K562 (cell line): ENCODE measurements around the gene BMPER. TPM values are rescaled to one million over a fixed set of nuclear protein-coding genes. Genes with fewer than 3 reads are reported as not detected.

Experiments
- ATAC-seq: fragments of 200-7000 bp; cut with Tn5 transposase; 3 replicates; pipeline ENCODE4 v1.9.1; 2020; ENCODE audit warnings: moderate library complexity
- BruUV-seq: library from RNA; stranded (reverse); fragments of 400-500 nt; replicated peaks from 2 replicates; lab custom pipeline; 2021; lab: Mats Ljungman, UMichigan
- CTCF ChIA-PET: fragments of 300-600 bp; formaldehyde crosslinking; extraction: SDS; loops from one replicate; lab custom pipeline; 2021; ENCODE audit warnings: low intra/inter-chr PET ratio; lab: Yijun Ruan, JAX
- POLR2A ChIA-PET: fragments of 300-600, 350-650 bp; sonication (Branson Sonifier 250); formaldehyde crosslinking; extraction: SDS; loops from one replicate; lab custom pipeline; 2021; ENCODE audit warnings: antibody characterized with exemption, inconsistent platforms; lab: Yijun Ruan, JAX
- DNase-seq, 4 experiments: peaks; one replicate each; pipeline versions ENCODE4 v3.0.0 to v3.0.0-alpha.2; 2011 to 2018; ENCODE audit warnings: low spot score in 3 of 4, mixed read lengths in 3 of 4; ENCODE audit errors: extremely low read depth in 1 of 4
- FAIRE-seq: peaks from 2 replicates; lab custom pipeline; 2011; peaks lifted over from hg19 to GRCh38; lab: Jason Lieb, UNC
- H2AFZ ChIP-seq: 2 replicates; pipeline ENCODE4 v1.6.0; 2011; ENCODE audit warnings: low read depth, low read length, control low read depth, inconsistent platforms
- H3K27ac ChIP-seq: fragments of 200-600 bp; 3 replicates; pipeline ENCODE4 v1.8.0; 2011; ENCODE audit warnings: low read depth, mild to moderate bottlenecking, control low read depth, inconsistent platforms, low read length, moderate library complexity, mixed read lengths; ENCODE audit errors: extremely low read depth
- H3K27me3 ChIP-seq, 2 experiments: fragments of 300-600 bp in 1 of 2; 2 replicates in 1 of 2; 3 replicates in 1 of 2; pipeline versions ENCODE4 v1.6.0 to v1.8.0; 2011; ENCODE audit warnings: inconsistent platforms in 2 of 2, low read length in 2 of 2, mild to moderate bottlenecking in 1 of 2, mixed read lengths in 1 of 2, moderate library complexity in 1 of 2; ENCODE audit not compliant: control insufficient read depth in 2 of 2, insufficient read depth in 2 of 2
- H3K36me3 ChIP-seq: fragments of 300-600 bp; 3 replicates; pipeline ENCODE4 v1.8.0; 2011; ENCODE audit warnings: mild to moderate bottlenecking, low read length, inconsistent platforms; ENCODE audit not compliant: control insufficient read depth, insufficient read depth
- H3K4me1 ChIP-seq, 2 experiments: fragments of 200-600 bp in 1 of 2; replicated peaks in 1 of 2; 2 replicates in 1 of 2; 3 replicates in 1 of 2; pipeline versions ENCODE4 v1.5.1 to v1.8.0; 2011; ENCODE audit warnings: inconsistent platforms in 2 of 2, low read length in 2 of 2, mild to moderate bottlenecking in 1 of 2, mixed read lengths in 1 of 2, moderate library complexity in 1 of 2; ENCODE audit not compliant: control insufficient read depth in 2 of 2, insufficient read depth in 2 of 2
- H3K4me2 ChIP-seq: 2 replicates; pipeline ENCODE4 v1.6.1; 2011; ENCODE audit warnings: low read length, control low read depth, inconsistent platforms, mixed read lengths; ENCODE audit not compliant: insufficient read depth
- H3K4me3 ChIP-seq: fragments of 200-600 bp; sonication (generic), shearing (Covaris generic); 2 replicates; pipeline ENCODE4 v1.5.1; 2016; ENCODE audit warnings: control low read depth, inconsistent platforms
- H3K79me2 ChIP-seq: fragments of 200-600 bp; 3 replicates; pipeline ENCODE4 v1.8.0; 2011; ENCODE audit warnings: low read length, inconsistent platforms; ENCODE audit not compliant: control insufficient read depth, insufficient read depth
- H3K9ac ChIP-seq, 2 experiments: 2 replicates each; pipeline versions ENCODE4 v1.6.0 to v1.6.1; 2011; ENCODE audit warnings: low read depth in 2 of 2, low read length in 2 of 2, control low read depth in 1 of 2, inconsistent platforms in 1 of 2, mild to moderate bottlenecking in 1 of 2, mixed read lengths in 1 of 2; ENCODE audit not compliant: insufficient read depth in 1 of 2
- H3K9me1 ChIP-seq: one replicate; pipeline ENCODE4 v1.6.0; 2011; ENCODE audit warnings: inconsistent platforms, mild to moderate bottlenecking, low read length, moderate library complexity; ENCODE audit not compliant: control insufficient read depth, insufficient read depth
- H3K9me3 ChIP-seq: replicated peaks from 2 replicates; pipeline ENCODE4 v1.5.1; 2011; ENCODE audit warnings: low read depth, low read length, inconsistent platforms; ENCODE audit not compliant: control insufficient read depth, insufficient read depth
- H4K20me1 ChIP-seq: replicated peaks from 2 replicates; pipeline ENCODE4 v1.6.1; 2011; ENCODE audit warnings: low read length, inconsistent platforms, mixed read lengths; ENCODE audit not compliant: control insufficient read depth, insufficient read depth
- WGBS: fragments of 100-300 bp; shearing (Covaris generic); methylation state at CpG from one replicate; pipeline ENCODE4 v1.1.6; 2016; ENCODE audit warnings: low coverage, mixed read lengths; ENCODE audit not compliant: insufficient coverage; ENCODE audit errors: missing lambda C conversion rate; 5-methylcytosine and 5-hydroxymethylcytosine counted together
- in situ Hi-C: fragments of 300-500 bp; cut with MboI; formaldehyde crosslinking; loops from 4 replicates; pipeline ENCODE4 v1.15.0; 2018; ENCODE audit warnings: inconsistent platforms, mixed read lengths
- intact Hi-C: fragments of 100-400 bp; cut with micrococcal nuclease; formaldehyde crosslinking; loops from 2 replicates; pipeline ENCODE4 v1.14.2; 2022
- polyA plus RNA-seq, 8 experiments: library from polyadenylated mRNA; depleted of rRNA in 4 of 8; stranded (reverse) in 5 of 8; unstranded in 3 of 8; fragments of >200 nt; fragmentation: Nextera tagmentation in 2 of 8; fragmentation: Illumina TruSeq in 1 of 8; extraction: Ambion mirVana in 2 of 8; extraction: Trizol in 1 of 8; gene quantifications; 2 replicates each; pipeline versions ENCODE4 v1.2.1 to v1.2.3, GENCODE V29; 2011 to 2014; ENCODE audit warnings: inconsistent platforms in 1 of 8, missing spikeins in 1 of 8
- total RNA-seq, 7 experiments: library from RNA; depleted of rRNA in 6 of 7; stranded (reverse); fragments of >200 nt in 6 of 7; fragmentation: Illumina TruSeq in 2 of 7; extraction: Trizol in 2 of 7; gene quantifications; 2 replicates each; pipeline versions ENCODE4 v1.2.1 to v1.2.3, GENCODE V29; 2011 to 2021; ENCODE audit warnings: low replicate concordance in 1 of 7
- TF ChIP-seq, protein P1 (sequence below): fragments of 250-450 bp; sonication (Bioruptor Pico); IDR thresholded peaks from 2 replicates; pipeline ENCODE4 v1.5.0; 2020; ENCODE audit warnings: mild to moderate bottlenecking
- TF ChIP-seq, protein P2 (sequence below): fragments of 200-800 bp; sonication (Bioruptor generic); IDR thresholded peaks from 2 replicates; pipeline ENCODE4 v1.6.1; 2016; ENCODE audit warnings: missing genetic modification characterization, missing compliant biosample characterization
- TF ChIP-seq, protein P3 (sequence below): fragments of 250-450 bp; sonication (Bioruptor Pico); IDR thresholded peaks from 2 replicates; pipeline ENCODE4 v1.4.0; 2020; ENCODE audit warnings: borderline replicate concordance
- TF ChIP-seq, protein P4 (sequence below): IDR thresholded peaks from 2 replicates; pipeline ENCODE4 v1.6.1; 2014; ENCODE audit warnings: antibody characterized with exemption

BMPER gene
- total and polyA plus RNA-seq, 9 of the 15 experiments (the other 6 are each of a cell fraction or from before 2014, with no cell fraction given), result not detected

DNA sequence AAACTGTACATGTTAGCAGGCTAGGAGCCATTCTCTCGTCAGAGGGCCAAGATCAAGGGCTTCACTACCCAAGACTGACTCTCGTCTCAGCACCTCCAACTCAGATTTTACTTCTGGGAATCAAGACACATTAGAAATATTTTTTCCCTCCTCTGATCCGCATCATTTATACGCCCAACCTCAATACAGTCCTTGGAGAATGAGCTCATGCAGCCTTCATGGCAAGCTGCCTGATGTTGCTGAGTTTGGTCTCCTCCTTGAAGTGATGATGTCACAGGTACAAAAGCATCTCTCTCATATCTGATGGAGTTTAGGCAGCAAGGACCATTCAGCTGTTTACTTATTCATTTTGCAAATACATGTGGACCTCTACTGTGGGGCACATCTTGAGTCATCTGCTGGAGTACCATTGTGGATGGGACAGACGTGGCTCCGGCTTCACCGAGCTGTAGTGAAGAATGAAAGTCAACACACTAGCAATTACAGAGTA is 114.0 kb downstream of the BMPER start:
- ATAC-seq, result no peak
- Histone ChIP-seq H3K79me2 (no peaks in the 10 kb centered on the region), H3K4me2 (no peak overlapping the region), H3K9me1 (no peaks in the 10 kb centered on the region), H3K9me3 (0 out of 2 replicates have a peak, but pooled peaks cover 1% of the 10 kb centered on the region), H3K36me3 (no peaks in the 10 kb centered on the region), H3K27ac (no peak overlapping the region), H3K9ac (no peak overlapping the region), H3K4me3 (no peak overlapping the region), H3K4me1 (no peaks in the 10 kb centered on the region), H2AFZ (no peak overlapping the region), H3K27me3 (no peaks in the 10 kb centered on the region), H4K20me1 (no peaks in the 10 kb centered on the region)
- WGBS, result 2% methylated on average over 7 of the region's 7 CpGs
- ChIA-PET POLR2A (interaction anchor here (0.7 kb wide), 1 partner anchor 701 kb away, joined by 3 read pairs; no protein-coding TSS in a partner anchor), CTCF (no interaction called here)
- intact Hi-C loops, result no loop called here
- in situ Hi-C loops, result no loop called here
- TF ChIP-seq, protein P1, sequence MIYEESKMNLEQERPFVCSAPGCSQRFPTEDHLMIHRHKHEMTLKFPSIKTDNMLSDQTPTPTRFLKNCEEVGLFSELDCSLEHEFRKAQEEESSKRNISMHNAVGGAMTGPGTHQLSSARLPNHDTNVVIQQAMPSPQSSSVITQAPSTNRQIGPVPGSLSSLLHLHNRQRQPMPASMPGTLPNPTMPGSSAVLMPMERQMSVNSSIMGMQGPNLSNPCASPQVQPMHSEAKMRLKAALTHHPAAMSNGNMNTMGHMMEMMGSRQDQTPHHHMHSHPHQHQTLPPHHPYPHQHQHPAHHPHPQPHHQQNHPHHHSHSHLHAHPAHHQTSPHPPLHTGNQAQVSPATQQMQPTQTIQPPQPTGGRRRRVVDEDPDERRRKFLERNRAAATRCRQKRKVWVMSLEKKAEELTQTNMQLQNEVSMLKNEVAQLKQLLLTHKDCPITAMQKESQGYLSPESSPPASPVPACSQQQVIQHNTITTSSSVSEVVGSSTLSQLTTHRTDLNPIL (CRISPR knock-in tag), result no peak
- BruUV-seq, result no TSS peak
- FAIRE-seq, result no peak
- no peak for DNase-seq

DNA sequence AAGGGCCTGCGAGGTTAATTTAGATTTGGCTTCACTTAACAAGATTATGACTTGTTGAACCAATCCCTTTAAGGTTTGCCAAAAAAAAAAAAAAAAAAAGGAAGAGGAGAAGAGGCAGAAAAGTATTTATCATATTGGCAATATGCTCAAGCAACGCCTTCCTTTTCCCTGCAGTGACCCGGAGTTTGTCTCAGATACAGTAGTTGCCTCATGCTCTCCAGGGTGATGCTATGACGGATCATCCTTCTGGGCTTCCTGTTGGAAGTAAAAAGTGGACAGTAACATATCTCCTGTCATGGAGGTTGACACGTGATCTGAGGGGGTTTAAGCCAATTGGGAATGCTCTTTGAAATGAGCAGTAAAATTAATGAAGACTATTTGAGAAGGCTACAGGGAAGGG is 117.3 kb downstream of the BMPER start:
- no peak overlapping the region for H3K27ac ChIP-seq
- H3K9me1 ChIP-seq, result no peaks in the 10 kb centered on the region
- H3K4me2 ChIP-seq, result no peak overlapping the region
- ATAC-seq (no peak), FAIRE-seq (no peak), DNase-seq (no peak)
- no peaks in the 10 kb centered on the region for H4K20me1 ChIP-seq
- H2AFZ ChIP-seq, result no peak overlapping the region
- H3K36me3 ChIP-seq, result no peaks in the 10 kb centered on the region
- CTCF ChIA-PET, result no interaction called here
- no peaks in the 10 kb centered on the region for H3K27me3 ChIP-seq
- POLR2A ChIA-PET, result no interaction called here
- H3K4me1 ChIP-seq, result no peaks in the 10 kb centered on the region
- 0% methylated on average over 5 of the region's 5 CpGs for WGBS
- H3K79me2 ChIP-seq, result no peaks in the 10 kb centered on the region
- no peak overlapping the region for H3K9ac ChIP-seq
- in situ Hi-C loops (no loop called here), intact Hi-C loops (no loop called here)
- BruUV-seq, result no TSS peak
- H3K9me3 ChIP-seq, result 0 out of 2 replicates have a peak, but pooled peaks cover 1% of the 10 kb centered on the region
- H3K4me3 ChIP-seq, result no peak overlapping the region
- TF ChIP-seq, protein P2, sequence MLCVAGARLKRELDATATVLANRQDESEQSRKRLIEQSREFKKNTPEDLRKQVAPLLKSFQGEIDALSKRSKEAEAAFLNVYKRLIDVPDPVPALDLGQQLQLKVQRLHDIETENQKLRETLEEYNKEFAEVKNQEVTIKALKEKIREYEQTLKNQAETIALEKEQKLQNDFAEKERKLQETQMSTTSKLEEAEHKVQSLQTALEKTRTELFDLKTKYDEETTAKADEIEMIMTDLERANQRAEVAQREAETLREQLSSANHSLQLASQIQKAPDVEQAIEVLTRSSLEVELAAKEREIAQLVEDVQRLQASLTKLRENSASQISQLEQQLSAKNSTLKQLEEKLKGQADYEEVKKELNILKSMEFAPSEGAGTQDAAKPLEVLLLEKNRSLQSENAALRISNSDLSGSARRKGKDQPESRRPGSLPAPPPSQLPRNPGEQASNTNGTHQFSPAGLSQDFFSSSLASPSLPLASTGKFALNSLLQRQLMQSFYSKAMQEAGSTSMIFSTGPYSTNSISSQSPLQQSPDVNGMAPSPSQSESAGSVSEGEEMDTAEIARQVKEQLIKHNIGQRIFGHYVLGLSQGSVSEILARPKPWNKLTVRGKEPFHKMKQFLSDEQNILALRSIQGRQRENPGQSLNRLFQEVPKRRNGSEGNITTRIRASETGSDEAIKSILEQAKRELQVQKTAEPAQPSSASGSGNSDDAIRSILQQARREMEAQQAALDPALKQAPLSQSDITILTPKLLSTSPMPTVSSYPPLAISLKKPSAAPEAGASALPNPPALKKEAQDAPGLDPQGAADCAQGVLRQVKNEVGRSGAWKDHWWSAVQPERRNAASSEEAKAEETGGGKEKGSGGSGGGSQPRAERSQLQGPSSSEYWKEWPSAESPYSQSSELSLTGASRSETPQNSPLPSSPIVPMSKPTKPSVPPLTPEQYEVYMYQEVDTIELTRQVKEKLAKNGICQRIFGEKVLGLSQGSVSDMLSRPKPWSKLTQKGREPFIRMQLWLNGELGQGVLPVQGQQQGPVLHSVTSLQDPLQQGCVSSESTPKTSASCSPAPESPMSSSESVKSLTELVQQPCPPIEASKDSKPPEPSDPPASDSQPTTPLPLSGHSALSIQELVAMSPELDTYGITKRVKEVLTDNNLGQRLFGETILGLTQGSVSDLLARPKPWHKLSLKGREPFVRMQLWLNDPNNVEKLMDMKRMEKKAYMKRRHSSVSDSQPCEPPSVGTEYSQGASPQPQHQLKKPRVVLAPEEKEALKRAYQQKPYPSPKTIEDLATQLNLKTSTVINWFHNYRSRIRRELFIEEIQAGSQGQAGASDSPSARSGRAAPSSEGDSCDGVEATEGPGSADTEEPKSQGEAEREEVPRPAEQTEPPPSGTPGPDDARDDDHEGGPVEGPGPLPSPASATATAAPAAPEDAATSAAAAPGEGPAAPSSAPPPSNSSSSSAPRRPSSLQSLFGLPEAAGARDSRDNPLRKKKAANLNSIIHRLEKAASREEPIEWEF (CRISPR knock-in tag), result no peak
- TF ChIP-seq, protein P3, sequence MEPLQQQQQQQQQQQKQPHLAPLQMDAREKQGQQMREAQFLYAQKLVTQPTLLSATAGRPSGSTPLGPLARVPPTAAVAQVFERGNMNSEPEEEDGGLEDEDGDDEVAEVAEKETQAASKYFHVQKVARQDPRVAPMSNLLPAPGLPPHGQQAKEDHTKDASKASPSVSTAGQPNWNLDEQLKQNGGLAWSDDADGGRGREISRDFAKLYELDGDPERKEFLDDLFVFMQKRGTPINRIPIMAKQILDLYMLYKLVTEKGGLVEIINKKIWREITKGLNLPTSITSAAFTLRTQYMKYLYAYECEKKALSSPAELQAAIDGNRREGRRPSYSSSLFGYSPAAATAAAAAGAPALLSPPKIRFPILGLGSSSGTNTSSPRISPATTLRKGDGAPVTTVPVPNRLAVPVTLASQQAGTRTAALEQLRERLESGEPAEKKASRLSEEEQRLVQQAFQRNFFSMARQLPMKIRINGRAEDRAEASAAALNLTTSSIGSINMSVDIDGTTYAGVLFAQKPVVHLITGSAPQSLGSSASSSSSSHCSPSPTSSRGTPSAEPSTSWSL (CRISPR knock-in tag), result no peak
- TF ChIP-seq, protein P4, sequence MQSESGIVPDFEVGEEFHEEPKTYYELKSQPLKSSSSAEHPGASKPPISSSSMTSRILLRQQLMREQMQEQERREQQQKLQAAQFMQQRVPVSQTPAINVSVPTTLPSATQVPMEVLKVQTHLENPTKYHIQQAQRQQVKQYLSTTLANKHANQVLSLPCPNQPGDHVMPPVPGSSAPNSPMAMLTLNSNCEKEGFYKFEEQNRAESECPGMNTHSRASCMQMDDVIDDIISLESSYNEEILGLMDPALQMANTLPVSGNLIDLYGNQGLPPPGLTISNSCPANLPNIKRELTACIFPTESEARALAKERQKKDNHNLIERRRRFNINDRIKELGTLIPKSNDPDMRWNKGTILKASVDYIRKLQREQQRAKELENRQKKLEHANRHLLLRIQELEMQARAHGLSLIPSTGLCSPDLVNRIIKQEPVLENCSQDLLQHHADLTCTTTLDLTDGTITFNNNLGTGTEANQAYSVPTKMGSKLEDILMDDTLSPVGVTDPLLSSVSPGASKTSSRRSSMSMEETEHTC, result no peak
